Mesenchymal stem cell (in vitro differentiated cells and primary cell): Measurements from ENCODE around the gene PMS2.
"Not testable (repeated sequence)": the region's sequence is repeated elsewhere in the genome, so short reads cannot be mapped to it uniquely, and the experiment has no call there.

Source experiments
- DNase-seq: peaks from one replicate; pipeline ENCODE4 v3.0.0-alpha.2; 2013
- H2AFZ ChIP-seq: one replicate; pipeline ENCODE4 v1.6.1; 2013; ENCODE audit warnings: low read depth, mild to moderate bottlenecking, control low read depth, inconsistent platforms, low read length, moderate library complexity
- H2AK5ac ChIP-seq: 2 replicates; pipeline ENCODE4 v1.6.1; 2013; ENCODE audit warnings: low read length, moderate library complexity, mild to moderate bottlenecking, inconsistent platforms; ENCODE audit not compliant: severe bottlenecking
- H2BK120ac ChIP-seq: one replicate; pipeline ENCODE4 v1.6.1; 2013; ENCODE audit warnings: low read depth, mild to moderate bottlenecking, inconsistent platforms, low read length, moderate library complexity
- H2BK12ac ChIP-seq, 2 experiments: one replicate each; pipeline ENCODE4 v1.6.1; 2013; ENCODE audit warnings: inconsistent platforms in 2 of 2, low read length in 2 of 2, mild to moderate bottlenecking in 2 of 2, moderate library complexity in 2 of 2, control low read depth in 1 of 2
- H2BK15ac ChIP-seq: one replicate; pipeline ENCODE4 v1.6.1; 2013; ENCODE audit warnings: mild to moderate bottlenecking, low read depth, inconsistent platforms; ENCODE audit not compliant: poor library complexity, severe bottlenecking
- H2BK5ac ChIP-seq: 2 replicates; pipeline ENCODE4 v1.6.1; 2013; ENCODE audit warnings: low read depth, mild to moderate bottlenecking, low read length, control low read depth, inconsistent platforms; ENCODE audit not compliant: poor library complexity, severe bottlenecking
- H3K14ac ChIP-seq, 2 experiments: one replicate each; pipeline ENCODE4 v1.6.1; 2013; ENCODE audit warnings: inconsistent platforms in 2 of 2, low read length in 2 of 2, control low read depth in 1 of 2, mild to moderate bottlenecking in 1 of 2, moderate library complexity in 1 of 2
- H3K18ac ChIP-seq, 2 experiments: one replicate each; pipeline ENCODE4 v1.6.1; 2013; ENCODE audit warnings: inconsistent platforms in 2 of 2, low read length in 2 of 2, control low read depth in 1 of 2, low read depth in 1 of 2, mild to moderate bottlenecking in 1 of 2
- H3K23ac ChIP-seq, 2 experiments: one replicate each; pipeline ENCODE4 v1.6.1; 2013; ENCODE audit warnings: inconsistent platforms in 2 of 2, low read length in 2 of 2, mild to moderate bottlenecking in 2 of 2, moderate library complexity in 2 of 2, control low read depth in 1 of 2
- H3K27ac ChIP-seq: 2 replicates; pipeline ENCODE4 v1.5.1; 2013; ENCODE audit warnings: mild to moderate bottlenecking, moderate library complexity, low read length, control low read depth, inconsistent platforms; ENCODE audit not compliant: poor library complexity, severe bottlenecking
- H3K27me3 ChIP-seq, 2 experiments: 2 replicates each; pipeline versions ENCODE4 v1.6.1 to v1.7.0; 2013; ENCODE audit warnings: low read length in 2 of 2, mild to moderate bottlenecking in 2 of 2, moderate library complexity in 2 of 2, control low read depth in 1 of 2, inconsistent platforms in 1 of 2; ENCODE audit not compliant: control insufficient read depth in 1 of 2, insufficient read depth in 1 of 2
- H3K36me3 ChIP-seq, 2 experiments: 2 replicates each; pipeline versions ENCODE4 v1.6.1 to v1.7.0; 2013; ENCODE audit warnings: low read length in 2 of 2, control low read depth in 1 of 2, inconsistent platforms in 1 of 2, low read depth in 1 of 2, mild to moderate bottlenecking in 1 of 2; ENCODE audit not compliant: insufficient read depth in 2 of 2, control insufficient read depth in 1 of 2
- H3K4ac ChIP-seq, 2 experiments: one replicate each; pipeline ENCODE4 v1.6.1; 2013; ENCODE audit warnings: inconsistent platforms in 2 of 2, low read length in 2 of 2, mild to moderate bottlenecking in 2 of 2, moderate library complexity in 2 of 2, control low read depth in 1 of 2, low read depth in 1 of 2
- H3K4me1 ChIP-seq: 2 replicates; pipeline ENCODE4 v1.6.1; 2013; ENCODE audit warnings: low read depth, low read length, control low read depth; ENCODE audit not compliant: control insufficient read depth, insufficient read depth
- H3K4me2 ChIP-seq: 2 replicates; pipeline ENCODE4 v1.6.1; 2013; ENCODE audit warnings: low read length, mild to moderate bottlenecking, inconsistent platforms; ENCODE audit not compliant: poor library complexity, severe bottlenecking
- H3K4me3 ChIP-seq, 2 experiments: 2 replicates each; pipeline versions ENCODE4 v1.5.1 to v1.7.0; 2013; ENCODE audit warnings: low read length in 2 of 2, mild to moderate bottlenecking in 2 of 2, control low read depth in 1 of 2, low read depth in 1 of 2; ENCODE audit not compliant: insufficient read depth in 1 of 2
- H3K79me1 ChIP-seq: replicated peaks from 2 replicates; pipeline ENCODE4 v1.6.1; 2013; ENCODE audit warnings: mild to moderate bottlenecking, control low read depth, low read length, inconsistent platforms; ENCODE audit not compliant: poor library complexity, severe bottlenecking
- H3K9ac ChIP-seq: 2 replicates; pipeline ENCODE4 v1.7.0; 2013; ENCODE audit warnings: mild to moderate bottlenecking, low read length, moderate library complexity
- H3K9me3 ChIP-seq: 2 replicates; pipeline ENCODE4 v1.7.0; 2013; ENCODE audit warnings: mild to moderate bottlenecking, low read length; ENCODE audit not compliant: control insufficient read depth
- H4K8ac ChIP-seq: one replicate; pipeline ENCODE4 v1.6.1; 2013; ENCODE audit warnings: inconsistent platforms, mild to moderate bottlenecking, low read length, moderate library complexity
- H4K91ac ChIP-seq: one replicate; pipeline ENCODE4 v1.6.1; 2013; ENCODE audit warnings: mild to moderate bottlenecking, low read length, inconsistent platforms
- WGBS: methylation state at CpG from one replicate; pipeline ENCODE4 v1.1.7; 2013; ENCODE audit warnings: mixed read lengths; 5-methylcytosine and 5-hydroxymethylcytosine counted together

The PMS2 gene

DNA sequence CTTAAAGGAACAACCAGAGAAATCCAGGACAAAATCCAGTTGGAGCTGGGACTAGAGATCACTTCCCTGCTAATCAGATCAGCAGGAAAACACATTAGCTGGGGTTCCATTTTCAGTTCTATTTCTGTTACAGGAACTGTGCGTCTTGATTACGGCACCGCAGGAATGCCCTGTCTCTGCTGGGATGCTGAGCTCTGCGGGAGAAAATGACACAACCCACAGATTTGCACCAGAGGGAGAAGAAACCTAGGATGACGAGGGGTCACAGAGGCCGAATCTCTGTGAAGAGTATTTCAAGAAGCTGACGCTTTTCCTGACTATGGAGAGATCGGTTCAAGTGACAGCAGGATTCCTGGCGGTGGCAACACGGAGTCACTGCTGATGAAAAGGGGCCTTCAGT is 78.6 kb downstream of the PMS2 start:
- H3K36me3 ChIP-seq, H3K4me2 ChIP-seq, H3K79me1 ChIP-seq, H3K27ac ChIP-seq, H2AK5ac ChIP-seq, H2BK12ac ChIP-seq, DNase-seq, H2AFZ ChIP-seq, H3K4ac ChIP-seq, H3K23ac ChIP-seq, H3K4me1 ChIP-seq, H3K9ac ChIP-seq, H3K9me3 ChIP-seq, H3K4me3 ChIP-seq, H2BK120ac ChIP-seq, H4K91ac ChIP-seq, H4K8ac ChIP-seq, H3K14ac ChIP-seq, H3K27me3 ChIP-seq, H2BK15ac ChIP-seq, H2BK5ac ChIP-seq, H3K18ac ChIP-seq: not testable (repeated sequence)
- no CpG with 5 or more reads among the region's 10 CpGs for whole genome bisulfite sequencing

DNA sequence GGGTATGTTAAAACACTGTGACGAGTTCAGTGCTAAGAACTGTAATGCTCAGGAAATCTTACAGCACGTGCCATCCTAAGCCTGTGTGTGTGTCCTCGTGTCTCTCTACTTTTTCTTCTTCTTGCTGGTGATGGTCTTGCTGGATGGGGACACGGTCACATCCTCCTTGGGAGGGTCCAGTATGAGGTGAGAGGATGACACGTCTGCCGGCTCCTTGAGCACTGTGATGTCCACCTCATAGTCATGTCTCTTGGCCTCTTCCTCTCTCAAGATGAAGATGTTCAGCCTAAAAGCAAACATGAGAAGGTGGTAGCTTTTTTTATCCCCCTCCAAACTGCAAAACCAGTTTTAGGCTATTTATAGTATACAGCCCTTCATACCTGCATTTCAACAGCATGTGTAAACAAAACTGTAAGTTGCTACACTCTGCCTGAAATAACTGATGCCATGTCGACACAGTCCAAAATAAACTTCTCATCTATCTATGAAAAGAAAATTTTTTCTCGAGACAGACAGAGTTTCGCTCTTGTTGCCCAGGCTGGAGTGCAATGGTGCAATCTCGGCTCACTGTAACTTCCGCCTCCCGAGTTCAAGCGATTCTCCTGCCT is 82.5 kb downstream of the PMS2 start:
- not testable (repeated sequence) for H2BK12ac ChIP-seq, H3K14ac ChIP-seq, H3K36me3 ChIP-seq, H3K9ac ChIP-seq, H2BK5ac ChIP-seq, H2AFZ ChIP-seq, DNase-seq, H3K18ac ChIP-seq, H3K27ac ChIP-seq, H4K91ac ChIP-seq, H3K4me2 ChIP-seq, H2BK120ac ChIP-seq, H4K8ac ChIP-seq, H3K4me3 ChIP-seq, H3K9me3 ChIP-seq, H3K4me1 ChIP-seq, H2AK5ac ChIP-seq, H3K23ac ChIP-seq, H3K4ac ChIP-seq, H3K27me3 ChIP-seq, H3K79me1 ChIP-seq, H2BK15ac ChIP-seq
- WGBS: no CpG with 5 or more reads among the region's 13 CpGs

DNA sequence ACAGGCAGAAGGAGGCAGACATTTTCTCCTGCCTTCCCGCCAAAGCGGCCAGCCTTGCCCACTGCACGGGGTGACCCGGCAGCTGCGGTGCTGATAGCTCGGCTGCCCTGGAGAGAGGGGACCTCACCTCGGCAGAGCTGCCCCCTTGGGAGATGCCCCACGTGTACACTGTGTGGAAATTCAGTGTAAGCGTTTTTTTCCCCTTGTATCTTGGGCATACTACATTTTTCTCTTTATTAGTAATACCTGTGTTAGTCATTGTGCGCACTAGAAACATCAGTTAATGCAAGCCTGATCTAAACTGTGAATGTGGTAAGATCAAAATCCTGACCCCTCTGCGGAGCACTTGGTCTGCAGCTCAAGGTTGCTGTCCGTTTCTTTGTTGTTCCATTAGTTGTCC is 84.2 kb downstream of the PMS2 start:
- H3K4me2 ChIP-seq, H3K23ac ChIP-seq, H4K8ac ChIP-seq, H4K91ac ChIP-seq, H2BK12ac ChIP-seq, H2BK5ac ChIP-seq, H2BK120ac ChIP-seq, H3K9me3 ChIP-seq, H3K18ac ChIP-seq, H2BK15ac ChIP-seq, H3K79me1 ChIP-seq, H2AK5ac ChIP-seq, H2AFZ ChIP-seq, H3K4ac ChIP-seq, H3K9ac ChIP-seq, H3K27ac ChIP-seq, H3K14ac ChIP-seq, DNase-seq, H3K4me1 ChIP-seq, H3K36me3 ChIP-seq, H3K27me3 ChIP-seq, H3K4me3 ChIP-seq: not testable (repeated sequence)
- WGBS: no CpG with 5 or more reads among the region's 12 CpGs

DNA sequence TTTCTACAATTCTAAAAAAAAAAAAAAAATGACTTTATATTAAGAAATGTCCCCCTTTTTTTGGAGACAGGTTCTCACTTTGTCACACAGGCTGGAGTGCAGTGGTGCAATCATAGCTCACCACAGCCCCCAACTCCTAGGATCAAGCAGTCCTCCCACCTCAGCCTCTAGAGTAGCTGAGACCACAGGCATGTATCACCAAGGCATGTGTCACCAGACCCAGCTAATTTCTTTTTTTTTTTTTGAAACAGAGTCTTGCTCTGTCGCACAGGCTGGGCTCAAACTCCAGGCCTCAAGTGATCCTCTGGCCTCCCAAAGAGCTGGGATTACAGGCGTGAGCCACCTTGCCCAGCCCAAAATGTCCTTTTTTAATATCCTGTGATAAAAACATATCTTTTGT is 84.7 kb downstream of the PMS2 start:
- WGBS: no CpG with 5 or more reads among the region's 2 CpGs
- not testable (repeated sequence) for H2BK15ac ChIP-seq, H3K4me1 ChIP-seq, H3K23ac ChIP-seq, DNase-seq, H3K9ac ChIP-seq, H2BK12ac ChIP-seq, H3K79me1 ChIP-seq, H3K18ac ChIP-seq, H3K27ac ChIP-seq, H2AK5ac ChIP-seq, H3K27me3 ChIP-seq, H3K4me3 ChIP-seq, H2BK120ac ChIP-seq, H2BK5ac ChIP-seq, H4K8ac ChIP-seq, H2AFZ ChIP-seq, H3K36me3 ChIP-seq, H3K4ac ChIP-seq, H3K14ac ChIP-seq, H4K91ac ChIP-seq, H3K4me2 ChIP-seq, H3K9me3 ChIP-seq
